ENCODE data around the gene LRMDA. TPM values are rescaled to one million over a fixed set of nuclear protein-coding genes. Genes with fewer than 3 reads are reported as not detected.
A peak's percentile ranks its signal among the peaks of the same experiment; 100 is the strongest.

LRMDA gene
- total and polyA plus RNA-seq, 2 of the 13 experiments (the other 11 are each of a cell fraction or from before 2014, with no cell fraction given): 13.4 to 22.0 TPM

- no peak for TF ChIP-seq PRDM4 (CRISPR knock-in tag; IDR thresholded peaks at IDR 0.05; ENCODE audit: borderline replicate concordance)
- TF ChIP-seq ZNF773 (CRISPR knock-in tag; IDR thresholded peaks at IDR 0.05; ENCODE audit: borderline replicate concordance): no peak
- TF ChIP-seq ZNF281 (CRISPR knock-in tag; IDR thresholded peaks at IDR 0.05; ENCODE audit: borderline replicate concordance): peak; percentile 88; the same call in 1 of the 2 replicates
- TF ChIP-seq ZNF260 (CRISPR knock-in tag; IDR thresholded peaks at IDR 0.05; ENCODE audit: borderline replicate concordance, low read depth): no peak
- no peak for TF ChIP-seq ZBTB25 (CRISPR knock-in tag; IDR thresholded peaks at IDR 0.05)
- no peak for TF ChIP-seq NRL (CRISPR knock-in tag; IDR thresholded peaks at IDR 0.05; ENCODE audit: borderline replicate concordance)
- no peak for TF ChIP-seq HINFP (CRISPR knock-in tag; IDR thresholded peaks at IDR 0.05; ENCODE audit: low read depth)
- no peak for TF ChIP-seq FOXJ3 (CRISPR knock-in tag; IDR thresholded peaks at IDR 0.05; ENCODE audit: borderline replicate concordance)
- no peak for TF ChIP-seq NFRKB (IDR thresholded peaks at IDR 0.05)
- no peak for TF ChIP-seq ZNF672 (CRISPR knock-in tag; IDR thresholded peaks at IDR 0.05)
- TF ChIP-seq GMEB2 (CRISPR knock-in tag; IDR thresholded peaks at IDR 0.05; ENCODE audit: low read depth): no peak
- TF ChIP-seq SKIL (CRISPR knock-in tag; IDR thresholded peaks at IDR 0.05; ENCODE audit: borderline replicate concordance): no peak
- no peak for TF ChIP-seq SRF (IDR thresholded peaks at IDR 0.05; ENCODE audit: low read depth, low read length)
- TF ChIP-seq ZNF776 (CRISPR knock-in tag; IDR thresholded peaks at IDR 0.05): no peak
- TF ChIP-seq ZNF557 (CRISPR knock-in tag; IDR thresholded peaks at IDR 0.05): no peak
- no peak for TF ChIP-seq ZNF30 (CRISPR knock-in tag; IDR thresholded peaks at IDR 0.05)
- peak; percentile 73; the same call in 1 of the 2 replicates for TF ChIP-seq ZNF292 (CRISPR knock-in tag; IDR thresholded peaks at IDR 0.05; ENCODE audit: borderline replicate concordance, low read depth)
Measured at GRCh38 chr10:76336213-76336963, 905.0 kb downstream of the LRMDA start (continued).

Measured in HepG2 (cell line).